WTC11 (cell line): ENCODE data around the gene TMEM134. TPM values are rescaled to one million over a fixed set of nuclear protein-coding genes. Genes with fewer than 3 reads are reported as not detected.

ENCODE experiments used
- ATAC-seq: fragments of 200-7000 bp; cut with Tn5 transposase; 2 replicates; pipeline ENCODE4 v1.10.0; 2021; ENCODE audit warnings: mild to moderate bottlenecking, moderate library complexity
- CTCF ChIA-PET: fragments of 300-600 bp; sonication (Branson Sonifier 250); formaldehyde crosslinking; loops from one replicate; lab custom pipeline; 2021; ENCODE audit warnings: antibody characterized with exemption; lab: Charles Lee
- POLR2A ChIA-PET: fragments of 350-600 bp; sonication (Branson Sonifier 250); formaldehyde crosslinking; loops from one replicate; lab custom pipeline; 2021; ENCODE audit warnings: antibody characterized with exemption; lab: Charles Lee
- DNase-seq: peaks from one replicate; pipeline ENCODE4 v3.0.0; 2021; ENCODE audit warnings: low spot score
- H3K27ac Mint-ChIP-seq: 2 replicates; pipeline ENCODE4 v1.8.0; 2021; ENCODE audit warnings: mixed read lengths
- H3K27me3 Mint-ChIP-seq: 2 replicates; pipeline ENCODE4 v1.8.0; 2021; ENCODE audit warnings: low read depth, mild to moderate bottlenecking, moderate library complexity, mixed read lengths
- H3K36me3 Mint-ChIP-seq: 2 replicates; pipeline ENCODE4 v1.8.0; 2021; ENCODE audit warnings: mixed read lengths
- H3K4me1 Mint-ChIP-seq: 2 replicates; pipeline ENCODE4 v1.8.0; 2022; ENCODE audit warnings: mixed read lengths
- H3K4me3 Mint-ChIP-seq: 2 replicates; pipeline ENCODE4 v1.8.0; 2021; ENCODE audit warnings: mild to moderate bottlenecking, moderate library complexity, mixed read lengths
- H3K9me3 Mint-ChIP-seq: 2 replicates; pipeline ENCODE4 v1.8.0; 2021; ENCODE audit warnings: mixed read lengths
- CREB1 ChIP-seq: sonication (generic); formaldehyde crosslinking; IDR thresholded peaks from 2 replicates; pipeline ENCODE4 v1.8.0; 2023; ENCODE audit warnings: mild to moderate bottlenecking, missing genetic modification reagents
- CREM ChIP-seq: sonication (generic); formaldehyde crosslinking; IDR thresholded peaks from 2 replicates; pipeline ENCODE4 v1.8.1; 2022; ENCODE audit warnings: mild to moderate bottlenecking, missing genetic modification reagents, moderate library complexity
- EMX1 ChIP-seq: fragments of 250-450 bp; sonication (Bioruptor Pico); IDR thresholded peaks from 2 replicates; pipeline ENCODE4 v1.8.0; 2021; ENCODE audit warnings: mild to moderate bottlenecking
- HMGXB4 ChIP-seq: sonication (generic); formaldehyde crosslinking; IDR thresholded peaks from 2 replicates; pipeline ENCODE4 v1.8.1; 2023; ENCODE audit warnings: mild to moderate bottlenecking, moderate library complexity, missing genetic modification reagents
- IRF1 ChIP-seq: sonication (generic); formaldehyde crosslinking; IDR thresholded peaks from 2 replicates; pipeline ENCODE4 v1.8.0; 2023; ENCODE audit warnings: missing genetic modification reagents
- JAZF1 ChIP-seq: fragments of 250-450 bp; sonication (Bioruptor Pico); IDR thresholded peaks from 2 replicates; pipeline ENCODE4 v1.9.0; 2021; ENCODE audit warnings: moderate library complexity, mild to moderate bottlenecking, inconsistent platforms
- JUN ChIP-seq: sonication (generic); formaldehyde crosslinking; IDR thresholded peaks from 2 replicates; pipeline ENCODE4 v1.8.0; 2023; ENCODE audit warnings: mild to moderate bottlenecking, missing genetic modification reagents
- MAX ChIP-seq: sonication (generic); formaldehyde crosslinking; IDR thresholded peaks from 2 replicates; pipeline ENCODE4 v1.8.0; 2022; ENCODE audit warnings: mild to moderate bottlenecking, missing genetic modification reagents
- MYBL2 ChIP-seq: sonication (generic); formaldehyde crosslinking; IDR thresholded peaks from 2 replicates; pipeline ENCODE4 v1.8.1; 2023; ENCODE audit warnings: mild to moderate bottlenecking, moderate library complexity, missing genetic modification reagents
- NR3C1 ChIP-seq: sonication (generic); formaldehyde crosslinking; conservative IDR thresholded peaks from 2 replicates; pipeline ENCODE4 v1.8.1; 2023; ENCODE audit warnings: low read depth, mild to moderate bottlenecking, missing genetic modification reagents
- OVOL2 ChIP-seq: fragments of 250-450 bp; sonication (Bioruptor Pico); IDR thresholded peaks from 2 replicates; pipeline ENCODE4 v1.9.0; 2021; ENCODE audit warnings: mild to moderate bottlenecking, borderline replicate concordance
- PRRX2 ChIP-seq: fragments of 250-450 bp; sonication (Bioruptor Pico); IDR thresholded peaks from 2 replicates; pipeline ENCODE4 v1.8.0; 2021; ENCODE audit warnings: mild to moderate bottlenecking
- TCF7 ChIP-seq: sonication (generic); formaldehyde crosslinking; IDR thresholded peaks from 2 replicates; pipeline ENCODE4 v1.8.0; 2022; ENCODE audit warnings: mild to moderate bottlenecking, low read depth, missing genetic modification reagents, moderate library complexity
- ZNF121 ChIP-seq: sonication (generic); formaldehyde crosslinking; IDR thresholded peaks from 2 replicates; pipeline ENCODE4 v1.8.0; 2023; ENCODE audit warnings: missing genetic modification reagents
- ZNF263 ChIP-seq: sonication (generic); formaldehyde crosslinking; IDR thresholded peaks from 2 replicates; pipeline ENCODE4 v1.8.1; 2022; ENCODE audit warnings: low read depth, mild to moderate bottlenecking, moderate library complexity, missing genetic modification reagents
- ZNF423 ChIP-seq: fragments of 250-450 bp; sonication (Bioruptor Pico); IDR thresholded peaks from 2 replicates; pipeline ENCODE4 v2.1.2; 2022; ENCODE audit warnings: mild to moderate bottlenecking, moderate library complexity
- ZNF532 ChIP-seq: fragments of 250-450 bp; sonication (Bioruptor Pico); IDR thresholded peaks from 2 replicates; pipeline ENCODE4 v1.9.0; 2021; ENCODE audit warnings: mild to moderate bottlenecking, borderline replicate concordance
- ZNF671 ChIP-seq: fragments of 250-450 bp; sonication (Bioruptor Pico); IDR thresholded peaks from 2 replicates; pipeline ENCODE4 v1.8.0; 2021; ENCODE audit warnings: mild to moderate bottlenecking
- total RNA-seq: library from RNA; stranded (reverse); gene quantifications from 3 replicates; pipeline ENCODE4 v1.2.3, GENCODE V29; 2021
- TF ChIP-seq, protein P1 (sequence below): sonication (generic); formaldehyde crosslinking; IDR thresholded peaks from 2 replicates; pipeline ENCODE4 v1.8.0; 2023; ENCODE audit warnings: missing genetic modification reagents, mild to moderate bottlenecking, borderline replicate concordance
- TF ChIP-seq, protein P2 (sequence below): fragments of 250-450 bp; sonication (Bioruptor Pico); IDR thresholded peaks from 2 replicates; pipeline ENCODE4 v1.9.0; 2021; ENCODE audit warnings: mild to moderate bottlenecking

The TMEM134 gene
- total RNA-seq, 1 experiment from 2014 or later: 55.6 TPM

- TF ChIP-seq MAX (CRISPR knock-in tag): no peak
- no peak for TF ChIP-seq OVOL2 (CRISPR knock-in tag)
- TF ChIP-seq ZNF671: no peak
- TF ChIP-seq NR3C1 (CRISPR knock-in tag): no peak
- TF ChIP-seq IRF1 (CRISPR knock-in tag): no peak
- no peak for TF ChIP-seq ZNF121 (CRISPR knock-in tag)
- no peak for TF ChIP-seq JUN (CRISPR knock-in tag)
- TF ChIP-seq, protein P1, sequence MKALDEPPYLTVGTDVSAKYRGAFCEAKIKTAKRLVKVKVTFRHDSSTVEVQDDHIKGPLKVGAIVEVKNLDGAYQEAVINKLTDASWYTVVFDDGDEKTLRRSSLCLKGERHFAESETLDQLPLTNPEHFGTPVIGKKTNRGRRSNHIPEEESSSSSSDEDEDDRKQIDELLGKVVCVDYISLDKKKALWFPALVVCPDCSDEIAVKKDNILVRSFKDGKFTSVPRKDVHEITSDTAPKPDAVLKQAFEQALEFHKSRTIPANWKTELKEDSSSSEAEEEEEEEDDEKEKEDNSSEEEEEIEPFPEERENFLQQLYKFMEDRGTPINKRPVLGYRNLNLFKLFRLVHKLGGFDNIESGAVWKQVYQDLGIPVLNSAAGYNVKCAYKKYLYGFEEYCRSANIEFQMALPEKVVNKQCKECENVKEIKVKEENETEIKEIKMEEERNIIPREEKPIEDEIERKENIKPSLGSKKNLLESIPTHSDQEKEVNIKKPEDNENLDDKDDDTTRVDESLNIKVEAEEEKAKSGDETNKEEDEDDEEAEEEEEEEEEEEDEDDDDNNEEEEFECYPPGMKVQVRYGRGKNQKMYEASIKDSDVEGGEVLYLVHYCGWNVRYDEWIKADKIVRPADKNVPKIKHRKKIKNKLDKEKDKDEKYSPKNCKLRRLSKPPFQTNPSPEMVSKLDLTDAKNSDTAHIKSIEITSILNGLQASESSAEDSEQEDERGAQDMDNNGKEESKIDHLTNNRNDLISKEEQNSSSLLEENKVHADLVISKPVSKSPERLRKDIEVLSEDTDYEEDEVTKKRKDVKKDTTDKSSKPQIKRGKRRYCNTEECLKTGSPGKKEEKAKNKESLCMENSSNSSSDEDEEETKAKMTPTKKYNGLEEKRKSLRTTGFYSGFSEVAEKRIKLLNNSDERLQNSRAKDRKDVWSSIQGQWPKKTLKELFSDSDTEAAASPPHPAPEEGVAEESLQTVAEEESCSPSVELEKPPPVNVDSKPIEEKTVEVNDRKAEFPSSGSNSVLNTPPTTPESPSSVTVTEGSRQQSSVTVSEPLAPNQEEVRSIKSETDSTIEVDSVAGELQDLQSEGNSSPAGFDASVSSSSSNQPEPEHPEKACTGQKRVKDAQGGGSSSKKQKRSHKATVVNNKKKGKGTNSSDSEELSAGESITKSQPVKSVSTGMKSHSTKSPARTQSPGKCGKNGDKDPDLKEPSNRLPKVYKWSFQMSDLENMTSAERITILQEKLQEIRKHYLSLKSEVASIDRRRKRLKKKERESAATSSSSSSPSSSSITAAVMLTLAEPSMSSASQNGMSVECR (CRISPR knock-in tag): no peak
Measured at GRCh38 chr11:67493548-67494370, 24.7 kb upstream of the TMEM134 start (continued).

DNA sequence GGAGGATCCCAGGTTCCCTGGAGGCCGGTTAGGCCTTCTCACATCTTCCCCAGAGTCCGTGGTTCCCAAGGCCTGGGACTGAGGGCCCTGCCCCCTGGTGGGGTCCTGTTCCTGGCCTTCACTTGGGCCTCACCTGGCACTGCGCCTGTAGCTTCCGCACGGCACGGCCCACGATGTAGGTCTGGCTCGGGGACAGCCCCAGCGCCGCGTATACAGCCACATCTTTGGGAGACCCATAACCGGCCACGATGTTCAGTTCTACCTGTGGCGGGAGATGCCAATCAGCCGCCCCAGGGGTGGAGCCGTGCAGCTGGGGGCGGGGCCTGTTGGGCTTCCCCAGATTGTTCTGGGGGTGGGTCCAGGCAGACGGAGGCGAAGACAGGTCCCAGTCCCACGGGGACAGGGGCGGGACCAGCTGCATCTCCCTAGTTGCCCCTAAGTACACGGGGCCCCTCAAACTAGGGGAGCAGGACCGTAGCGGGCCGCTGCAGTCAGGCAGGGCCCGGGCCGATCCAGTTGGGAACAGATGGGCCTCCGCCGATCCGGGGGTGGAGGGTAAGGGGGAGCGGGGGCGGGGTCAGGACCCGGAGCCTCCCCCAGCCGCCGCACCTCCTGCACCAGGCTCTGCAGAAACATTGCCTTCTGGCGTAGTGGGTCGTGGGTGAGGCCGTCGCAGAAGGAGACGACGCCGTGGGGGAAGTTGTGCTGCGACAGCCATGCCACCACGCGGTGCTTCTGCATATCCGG, 23.9 kb upstream of the TMEM134 start:
- ATAC-seq (peak; percentile 83), DNase-seq (peak; percentile 79)
- no peaks in the 10 kb centered on the region for H3K4me1 Mint-ChIP-seq
- no peak overlapping the region for H3K27ac Mint-ChIP-seq
- no peaks in the 10 kb centered on the region for H3K27me3 Mint-ChIP-seq
- H3K36me3 Mint-ChIP-seq: peaks cover 5% of the 10 kb centered on the region; the same call in 1 of the 2 replicates
- ChIA-PET POLR2A (interaction anchor here (0.9 kb wide), 1 partner anchor 24 kb away, joined by 3 read pairs; the partner anchor contains the start of gene TMEM134), CTCF (interaction anchor here (0.8 to 1.3 kb wide), 4 partner anchors 10 to 147 kb away, joined by 4 to 6 read pairs (median 4); partner anchors contain the start of genes AIP, NUDT8 and PPP1CA)
- H3K9me3 Mint-ChIP-seq: no peaks in the 10 kb centered on the region
- H3K4me3 Mint-ChIP-seq: no peak overlapping the region
- TF ChIP-seq ZNF532 (CRISPR knock-in tag) (no peak), MYBL2 (no peak), HMGXB4 (CRISPR knock-in tag) (no peak), ZNF263 (CRISPR knock-in tag) (no peak), TCF7 (CRISPR knock-in tag) (no peak), JAZF1 (CRISPR knock-in tag) (no peak), CREM (CRISPR knock-in tag) (no peak), EMX1 (no peak), ZNF423 (CRISPR knock-in tag) (no peak), PRRX2 (no peak), CREB1 (CRISPR knock-in tag) (no peak)
- TF ChIP-seq, protein P2, sequence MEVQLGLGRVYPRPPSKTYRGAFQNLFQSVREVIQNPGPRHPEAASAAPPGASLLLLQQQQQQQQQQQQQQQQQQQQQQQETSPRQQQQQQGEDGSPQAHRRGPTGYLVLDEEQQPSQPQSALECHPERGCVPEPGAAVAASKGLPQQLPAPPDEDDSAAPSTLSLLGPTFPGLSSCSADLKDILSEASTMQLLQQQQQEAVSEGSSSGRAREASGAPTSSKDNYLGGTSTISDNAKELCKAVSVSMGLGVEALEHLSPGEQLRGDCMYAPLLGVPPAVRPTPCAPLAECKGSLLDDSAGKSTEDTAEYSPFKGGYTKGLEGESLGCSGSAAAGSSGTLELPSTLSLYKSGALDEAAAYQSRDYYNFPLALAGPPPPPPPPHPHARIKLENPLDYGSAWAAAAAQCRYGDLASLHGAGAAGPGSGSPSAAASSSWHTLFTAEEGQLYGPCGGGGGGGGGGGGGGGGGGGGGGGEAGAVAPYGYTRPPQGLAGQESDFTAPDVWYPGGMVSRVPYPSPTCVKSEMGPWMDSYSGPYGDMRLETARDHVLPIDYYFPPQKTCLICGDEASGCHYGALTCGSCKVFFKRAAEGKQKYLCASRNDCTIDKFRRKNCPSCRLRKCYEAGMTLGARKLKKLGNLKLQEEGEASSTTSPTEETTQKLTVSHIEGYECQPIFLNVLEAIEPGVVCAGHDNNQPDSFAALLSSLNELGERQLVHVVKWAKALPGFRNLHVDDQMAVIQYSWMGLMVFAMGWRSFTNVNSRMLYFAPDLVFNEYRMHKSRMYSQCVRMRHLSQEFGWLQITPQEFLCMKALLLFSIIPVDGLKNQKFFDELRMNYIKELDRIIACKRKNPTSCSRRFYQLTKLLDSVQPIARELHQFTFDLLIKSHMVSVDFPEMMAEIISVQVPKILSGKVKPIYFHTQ (CRISPR knock-in tag): no peak
